ENCODE results near the gene UBL4A. TPM values are rescaled to one million over a fixed set of nuclear protein-coding genes. Genes with fewer than 3 reads are reported as not detected.

The UBL4A gene
- polyA plus RNA-seq, 1 donor (not counting 4 experiments of a cell fraction or from before 2014, with no cell fraction given) = 15.2 TPM

GRCh38 chrX:154525606-154526490 lies 39.4 kb upstream of the UBL4A start:
- H3K27ac ChIP-seq (ENCODE audit: control insufficient read depth, insufficient read depth, low read length) = no peak overlapping the region
- DNase-seq (ENCODE audit: low read depth, low spot score) (no peak), FAIRE-seq (no peak)
- no peaks in the 10 kb centered on the region for H3K9me3 ChIP-seq (ENCODE audit: control insufficient read depth, low read depth, low read length)
- no peaks in the 10 kb centered on the region for H3K9me1 ChIP-seq (ENCODE audit: control insufficient read depth, extremely low read depth, insufficient read depth, low read length)
- no peaks in the 10 kb centered on the region for H3K27me3 ChIP-seq (ENCODE audit: control insufficient read depth, extremely low read depth, insufficient read depth, low read length)
- H3K4me1 ChIP-seq (ENCODE audit: control insufficient read depth, extremely low read depth, insufficient read depth, low read length) = peaks cover 20% of the 10 kb centered on the region
- H3K4me2 ChIP-seq (ENCODE audit: control insufficient read depth, extremely low read depth, insufficient read depth, low read depth, low read length) = no peak overlapping the region
- no peaks in the 10 kb centered on the region for H3K79me2 ChIP-seq (ENCODE audit: control insufficient read depth, insufficient read depth, low read length)
- no peak for TF ChIP-seq EZH2 (IDR thresholded peaks at IDR 0.05; ENCODE audit: low read length)
- TF ChIP-seq CTCF (optimal IDR thresholded peaks at IDR 0.05 in 1 of 3, IDR thresholded peaks at IDR 0.05 in 1 of 3, conservative IDR thresholded peaks at IDR 0.05 in 1 of 3; ENCODE audit: extremely low read depth in 1 of 3, insufficient read depth in 2 of 3, low read length in 3 of 3) = no peak
- no peaks in the 10 kb centered on the region for H3K36me3 ChIP-seq (ENCODE audit: control insufficient read depth in 2 of 2, extremely low read depth in 1 of 2, insufficient read depth in 2 of 2, low read length in 2 of 2)
- no peak overlapping the region for H3K9ac ChIP-seq (ENCODE audit: control insufficient read depth, extremely low read depth, insufficient read depth, low read length)
- H4K20me1 ChIP-seq (ENCODE audit: control insufficient read depth, extremely low read depth, insufficient read depth, low read length) = no peaks in the 10 kb centered on the region
- dilution Hi-C loops (cut with MboI; ENCODE audit: extremely low pct_ligation_motif_present, low sequenced_read_pairs) = no loop called here
- no peak overlapping the region for H3K4me3 ChIP-seq (ENCODE audit: control insufficient read depth in 2 of 3, extremely low read depth in 1 of 3, insufficient read depth in 2 of 3, low read depth in 1 of 3, low read length in 3 of 3)
- H2AFZ ChIP-seq (ENCODE audit: control insufficient read depth, low read length) = no peak overlapping the region

- Histone ChIP-seq H3K27ac (ENCODE audit: control insufficient read depth, insufficient read depth, low read length) (no peak overlapping the region), H3K4me1 (ENCODE audit: control insufficient read depth, extremely low read depth, insufficient read depth, low read length) (peaks cover 2% of the 10 kb centered on the region), H3K27me3 (ENCODE audit: control insufficient read depth, extremely low read depth, insufficient read depth, low read length) (no peaks in the 10 kb centered on the region), H2AFZ (ENCODE audit: control insufficient read depth, low read length) (no peak overlapping the region), H3K9me1 (ENCODE audit: control insufficient read depth, extremely low read depth, insufficient read depth, low read length) (no peaks in the 10 kb centered on the region), H3K9ac (ENCODE audit: control insufficient read depth, extremely low read depth, insufficient read depth, low read length) (no peak overlapping the region), H3K79me2 (ENCODE audit: control insufficient read depth, insufficient read depth, low read length) (peaks cover 3% of the 10 kb centered on the region), H3K9me3 (ENCODE audit: control insufficient read depth, low read depth, low read length) (no peaks in the 10 kb centered on the region), H3K4me2 (ENCODE audit: control insufficient read depth, extremely low read depth, insufficient read depth, low read depth, low read length) (no peak overlapping the region), H4K20me1 (ENCODE audit: control insufficient read depth, extremely low read depth, insufficient read depth, low read length) (no peaks in the 10 kb centered on the region), H3K4me3 (ENCODE audit: control insufficient read depth in 2 of 3, extremely low read depth in 1 of 3, insufficient read depth in 2 of 3, low read depth in 1 of 3, low read length in 3 of 3) (no peak overlapping the region), H3K36me3 (ENCODE audit: control insufficient read depth in 2 of 2, extremely low read depth in 1 of 2, insufficient read depth in 2 of 2, low read length in 2 of 2) (no peaks in the 10 kb centered on the region)
- no peak for DNase-seq (ENCODE audit: low read depth, low spot score)
- dilution Hi-C loops (cut with MboI; ENCODE audit: extremely low pct_ligation_motif_present, low sequenced_read_pairs) = no loop called here
- TF ChIP-seq EZH2 (IDR thresholded peaks at IDR 0.05; ENCODE audit: low read length) = no peak
- no peak for TF ChIP-seq CTCF (optimal IDR thresholded peaks at IDR 0.05 in 1 of 3, IDR thresholded peaks at IDR 0.05 in 1 of 3, conservative IDR thresholded peaks at IDR 0.05 in 1 of 3; ENCODE audit: extremely low read depth in 1 of 3, insufficient read depth in 2 of 3, low read length in 3 of 3)
- no peak for FAIRE-seq
These were observed 33.0 kb upstream of the UBL4A start for GRCh38 chrX:154519389-154519788.

All from keratinocyte (primary cell).